ENCODE data around the gene PARD3B.

DNA sequence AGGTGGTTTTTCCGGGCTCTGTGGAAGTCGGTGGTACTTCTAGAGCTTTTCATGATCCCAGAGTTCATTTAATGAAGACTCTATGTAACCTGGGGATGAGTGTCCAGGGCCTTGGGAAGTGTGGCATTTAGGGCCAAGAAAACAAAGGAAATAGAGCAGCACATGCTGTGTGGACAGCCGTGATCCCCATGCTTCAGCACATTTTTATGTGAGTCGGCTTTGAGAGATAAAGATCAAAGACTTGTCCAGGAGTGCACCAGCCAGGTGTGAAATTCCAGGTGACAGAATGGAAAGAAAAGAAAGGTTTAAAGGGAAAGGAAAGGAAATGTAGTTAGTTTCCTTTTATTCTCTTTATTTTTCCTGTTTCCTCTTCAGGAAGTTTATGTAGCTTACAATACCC lies 879.1 kb downstream of the PARD3B start:
- TF ChIP-seq, protein P1, sequence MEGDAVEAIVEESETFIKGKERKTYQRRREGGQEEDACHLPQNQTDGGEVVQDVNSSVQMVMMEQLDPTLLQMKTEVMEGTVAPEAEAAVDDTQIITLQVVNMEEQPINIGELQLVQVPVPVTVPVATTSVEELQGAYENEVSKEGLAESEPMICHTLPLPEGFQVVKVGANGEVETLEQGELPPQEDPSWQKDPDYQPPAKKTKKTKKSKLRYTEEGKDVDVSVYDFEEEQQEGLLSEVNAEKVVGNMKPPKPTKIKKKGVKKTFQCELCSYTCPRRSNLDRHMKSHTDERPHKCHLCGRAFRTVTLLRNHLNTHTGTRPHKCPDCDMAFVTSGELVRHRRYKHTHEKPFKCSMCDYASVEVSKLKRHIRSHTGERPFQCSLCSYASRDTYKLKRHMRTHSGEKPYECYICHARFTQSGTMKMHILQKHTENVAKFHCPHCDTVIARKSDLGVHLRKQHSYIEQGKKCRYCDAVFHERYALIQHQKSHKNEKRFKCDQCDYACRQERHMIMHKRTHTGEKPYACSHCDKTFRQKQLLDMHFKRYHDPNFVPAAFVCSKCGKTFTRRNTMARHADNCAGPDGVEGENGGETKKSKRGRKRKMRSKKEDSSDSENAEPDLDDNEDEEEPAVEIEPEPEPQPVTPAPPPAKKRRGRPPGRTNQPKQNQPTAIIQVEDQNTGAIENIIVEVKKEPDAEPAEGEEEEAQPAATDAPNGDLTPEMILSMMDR (conservative IDR thresholded peaks at IDR 0.05) = no peak
- TF ChIP-seq EZH2 (IDR thresholded peaks at IDR 0.05; ENCODE audit: low read depth) = no peak

Measured in PC-9 (cell line).